Muscle layer of colon (tissue), 2 donors: ENCODE measurements around the gene ZNF317.

Source experiments
- H3K27ac ChIP-seq: one replicate; pipeline ENCODE4 v1.7.0; 2013; ENCODE audit warnings: low read depth, mild to moderate bottlenecking, low read length, moderate library complexity
- H3K27me3 ChIP-seq, 2 donors: one replicate each; pipeline ENCODE4 v1.7.0; 2013; ENCODE audit warnings: low read length in 2 of 2, mild to moderate bottlenecking in 2 of 2; ENCODE audit not compliant: insufficient read depth in 2 of 2, control insufficient read depth in 1 of 2
- H3K36me3 ChIP-seq: one replicate; pipeline ENCODE4 v1.7.0; 2013; ENCODE audit warnings: mild to moderate bottlenecking, low read length; ENCODE audit not compliant: insufficient read depth
- H3K4me1 ChIP-seq: one replicate; pipeline ENCODE4 v1.7.0; 2013; ENCODE audit warnings: mild to moderate bottlenecking, low read length; ENCODE audit not compliant: insufficient read depth
- H3K4me3 ChIP-seq, 2 donors: one replicate each; pipeline ENCODE4 v1.7.0; 2013; ENCODE audit warnings: low read length in 2 of 2, low read depth in 1 of 2, mild to moderate bottlenecking in 1 of 2, moderate library complexity in 1 of 2
- H3K9ac ChIP-seq: one replicate; pipeline ENCODE4 v1.7.0; 2013; ENCODE audit warnings: low read length
- H3K9me3 ChIP-seq: one replicate; pipeline ENCODE4 v1.7.0; 2013; ENCODE audit warnings: mild to moderate bottlenecking, low read length
- donor health status: abdominal sarcoma.
- donor health status: Adenocarcinoma of cecum.

ZNF317 gene

DNA sequence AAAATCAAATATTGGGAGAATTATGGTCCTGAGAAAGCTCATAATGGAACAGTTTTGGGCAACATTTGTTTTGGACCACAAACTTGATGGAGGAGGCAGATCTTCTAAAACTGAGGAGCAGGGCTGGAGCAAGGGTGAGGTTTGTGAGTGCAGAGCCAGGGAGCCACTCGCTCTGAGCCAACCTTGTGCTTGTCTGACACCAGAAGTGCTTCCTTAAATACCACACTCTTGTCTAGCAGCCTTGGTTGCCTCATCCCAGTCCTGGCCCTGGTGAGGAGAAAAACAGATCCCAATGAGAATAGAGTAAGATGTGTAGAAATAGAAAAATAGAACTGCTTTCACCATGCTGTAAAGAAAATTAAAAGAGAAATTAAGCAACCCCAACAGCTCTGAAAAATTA, 6.7 kb downstream of the ZNF317 start:
- Histone ChIP-seq H3K9ac (no peak overlapping the region), H3K27me3 (no peaks in the 10 kb centered on the region), H3K36me3 (peaks cover 10% of the 10 kb centered on the region), H3K4me1 (no peaks in the 10 kb centered on the region), H3K27ac (no peak overlapping the region), H3K9me3 (peaks cover 9% of the 10 kb centered on the region), H3K4me3 (no peak overlapping the region)

DNA sequence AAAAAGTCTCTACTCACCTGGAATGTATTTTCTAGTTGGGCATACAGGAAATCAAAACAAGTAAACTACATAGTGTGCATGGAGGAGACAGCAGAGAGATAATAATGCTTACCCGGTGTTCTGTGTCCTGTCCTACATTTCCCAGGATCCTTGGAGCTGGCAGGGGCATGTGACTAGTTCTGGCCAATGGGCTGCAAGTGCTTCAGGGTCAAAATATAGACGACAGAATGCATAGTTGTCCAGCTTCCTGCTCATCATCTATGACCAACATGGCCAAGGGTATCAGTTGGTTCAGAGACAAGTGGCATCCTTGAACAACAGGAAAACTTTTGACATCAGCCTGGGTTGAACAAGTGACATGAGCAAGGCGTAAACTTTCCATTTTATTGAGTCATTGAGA, 8.5 kb downstream of the ZNF317 start:
- Histone ChIP-seq H3K4me3 (no peak overlapping the region), H3K9ac (no peak overlapping the region), H3K4me1 (no peaks in the 10 kb centered on the region), H3K27ac (no peak overlapping the region), H3K27me3 (no peaks in the 10 kb centered on the region), H3K36me3 (peaks cover 10% of the 10 kb centered on the region), H3K9me3 (peaks cover 9% of the 10 kb centered on the region)

- Histone ChIP-seq H3K27me3 (no peaks in the 10 kb centered on the region), H3K4me3 (no peak overlapping the region), H3K27ac (no peak overlapping the region), H3K36me3 (peaks cover 10% of the 10 kb centered on the region), H3K9ac (no peak overlapping the region), H3K9me3 (peaks cover 4% of the 10 kb centered on the region), H3K4me1 (no peaks in the 10 kb centered on the region)
Observed at GRCh38 chr19:9149997-9150396, 9.8 kb downstream of the ZNF317 start.

DNA sequence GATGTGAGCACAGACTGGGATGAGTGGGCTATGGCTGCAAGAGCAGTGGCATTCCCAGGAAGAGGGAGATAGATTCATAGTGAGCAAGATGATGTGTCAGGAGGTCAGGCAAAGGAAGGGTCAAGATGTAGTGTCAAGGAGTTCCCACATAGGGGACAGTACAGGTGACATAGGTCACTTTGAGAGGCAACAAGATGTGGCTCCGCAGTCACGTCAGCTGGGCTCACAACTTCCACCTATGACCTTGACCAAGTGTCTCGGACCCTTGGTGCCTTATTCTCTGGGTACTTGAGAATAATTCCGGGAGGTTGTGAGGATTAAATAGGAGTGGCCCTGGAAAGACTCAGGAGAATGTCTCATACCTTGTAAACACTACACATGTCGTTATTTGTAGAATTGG, 10.5 kb downstream of the ZNF317 start:
- H3K27ac ChIP-seq: no peak overlapping the region
- H3K36me3 ChIP-seq: peaks cover 14% of the 10 kb centered on the region
- no peak overlapping the region for H3K9ac ChIP-seq
- H3K27me3 ChIP-seq: no peaks in the 10 kb centered on the region
- H3K4me1 ChIP-seq: no peaks in the 10 kb centered on the region
- H3K9me3 ChIP-seq: peaks cover 7% of the 10 kb centered on the region
- H3K4me3 ChIP-seq: no peak overlapping the region

DNA sequence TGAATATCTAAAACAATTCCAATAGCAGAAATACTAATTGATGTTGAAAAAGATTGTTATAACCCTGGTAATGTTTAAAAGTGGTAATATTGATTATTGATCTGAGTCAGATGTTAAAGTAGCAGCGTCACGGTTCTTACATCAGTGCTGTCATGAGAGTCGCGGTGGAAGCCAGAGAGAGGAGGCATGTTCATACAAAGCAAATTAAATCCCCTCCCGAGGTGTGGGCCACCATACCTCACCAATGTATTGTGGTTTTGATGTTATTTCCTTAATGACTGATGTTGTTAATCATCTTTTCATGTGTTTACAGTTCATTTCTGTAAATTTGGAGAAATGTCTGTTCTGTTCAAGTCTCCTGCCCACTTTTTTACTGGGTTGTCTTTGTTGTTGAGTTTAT, 11.2 kb downstream of the ZNF317 start:
- H3K36me3 ChIP-seq: peaks cover 22% of the 10 kb centered on the region
- H3K9me3 ChIP-seq: peaks cover 9% of the 10 kb centered on the region
- H3K27me3 ChIP-seq: no peaks in the 10 kb centered on the region
- no peaks in the 10 kb centered on the region for H3K4me1 ChIP-seq
- H3K9ac ChIP-seq: no peak overlapping the region
- no peak overlapping the region for H3K27ac ChIP-seq
- H3K4me3 ChIP-seq: no peak overlapping the region

GRCh38 chr19:9155591-9155990, 15.4 kb downstream of the ZNF317 start:
- Histone ChIP-seq H3K9me3 (peaks cover 9% of the 10 kb centered on the region), H3K9ac (no peak overlapping the region), H3K4me3 (no peak overlapping the region), H3K27me3 (no peaks in the 10 kb centered on the region), H3K4me1 (no peaks in the 10 kb centered on the region), H3K36me3 (peaks cover 48% of the 10 kb centered on the region), H3K27ac (no peak overlapping the region)

- Histone ChIP-seq H3K9me3 (peaks cover 9% of the 10 kb centered on the region), H3K27ac (no peak overlapping the region), H3K4me1 (no peaks in the 10 kb centered on the region), H3K27me3 (no peaks in the 10 kb centered on the region), H3K9ac (no peak overlapping the region), H3K36me3 (peaks cover 55% of the 10 kb centered on the region), H3K4me3 (no peak overlapping the region)
Observed at GRCh38 chr19:9156304-9156703, 16.1 kb downstream of the ZNF317 start.

GRCh38 chr19:9159891-9160290, 19.7 kb downstream of the ZNF317 start:
- H3K27me3 ChIP-seq: no peaks in the 10 kb centered on the region
- H3K27ac ChIP-seq: no peak overlapping the region
- H3K4me1 ChIP-seq: no peaks in the 10 kb centered on the region
- H3K9me3 ChIP-seq: peaks cover 9% of the 10 kb centered on the region
- no peak overlapping the region for H3K4me3 ChIP-seq
- H3K9ac ChIP-seq: no peak overlapping the region
- peaks cover 74% of the 10 kb centered on the region for H3K36me3 ChIP-seq

DNA sequence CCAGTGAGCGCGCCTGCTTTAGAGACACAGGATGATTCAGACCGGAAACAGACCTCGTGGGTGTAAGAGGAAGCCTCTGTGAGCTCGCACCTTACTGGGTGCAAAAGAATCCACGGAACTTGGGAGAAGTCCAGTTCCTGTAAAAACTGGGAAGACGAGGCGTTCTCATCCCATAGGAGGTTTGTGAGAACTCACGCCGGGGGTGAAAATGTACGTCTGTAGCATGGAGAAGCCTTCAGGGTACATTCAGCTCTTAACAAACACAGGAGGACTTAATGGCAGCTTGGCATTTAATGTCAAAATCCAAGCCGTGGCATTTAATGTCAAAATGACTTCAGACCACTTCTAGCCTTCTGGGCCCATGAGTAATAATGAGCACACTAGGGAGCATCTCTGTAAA, 21.2 kb downstream of the ZNF317 start:
- Histone ChIP-seq H3K27me3 (no peaks in the 10 kb centered on the region), H3K4me1 (no peaks in the 10 kb centered on the region), H3K36me3 (peaks cover 61% of the 10 kb centered on the region), H3K4me3 (no peak overlapping the region), H3K9me3 (no peaks in the 10 kb centered on the region), H3K9ac (no peak overlapping the region), H3K27ac (no peak overlapping the region)

DNA sequence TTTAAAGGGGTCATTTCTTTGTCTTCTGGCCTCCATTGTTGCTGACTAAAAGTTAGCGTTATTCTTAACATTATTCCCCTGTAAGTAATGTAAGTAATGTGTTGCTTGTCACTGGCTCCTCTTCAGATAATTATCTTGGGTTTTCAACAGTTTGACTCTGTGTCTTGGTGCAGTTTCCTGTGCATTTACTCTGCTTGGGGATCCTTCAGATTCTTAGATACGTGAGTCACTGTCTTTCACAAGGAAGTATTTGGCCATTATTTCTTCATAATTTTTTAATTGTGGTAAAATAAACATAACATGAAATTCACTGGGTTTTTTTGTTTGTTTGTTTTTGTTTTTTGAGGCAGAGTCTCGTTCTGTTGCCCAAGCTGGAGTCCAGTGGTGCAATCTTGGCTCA, 25.1 kb downstream of the ZNF317 start:
- H3K36me3 ChIP-seq: peaks cover 30% of the 10 kb centered on the region
- no peak overlapping the region for H3K4me3 ChIP-seq
- H3K9me3 ChIP-seq: no peaks in the 10 kb centered on the region
- H3K27me3 ChIP-seq: no peaks in the 10 kb centered on the region
- no peak overlapping the region for H3K9ac ChIP-seq
- no peaks in the 10 kb centered on the region for H3K4me1 ChIP-seq
- H3K27ac ChIP-seq: no peak overlapping the region

GRCh38 chr19:9166846-9167245, 26.6 kb downstream of the ZNF317 start:
- Histone ChIP-seq H3K4me1 (no peaks in the 10 kb centered on the region), H3K27me3 (no peaks in the 10 kb centered on the region), H3K9me3 (no peaks in the 10 kb centered on the region), H3K27ac (no peak overlapping the region), H3K4me3 (no peak overlapping the region), H3K36me3 (peaks cover 14% of the 10 kb centered on the region), H3K9ac (no peak overlapping the region)

GRCh38 chr19:9171393-9171991, 31.3 kb downstream of the ZNF317 start:
- no peaks in the 10 kb centered on the region for H3K36me3 ChIP-seq
- no peak overlapping the region for H3K27ac ChIP-seq
- no peaks in the 10 kb centered on the region for H3K27me3 ChIP-seq
- no peak overlapping the region for H3K9ac ChIP-seq
- no peaks in the 10 kb centered on the region for H3K4me1 ChIP-seq
- no peaks in the 10 kb centered on the region for H3K9me3 ChIP-seq
- H3K4me3 ChIP-seq: no peak overlapping the region
